Measurements from ENCODE around the gene LALBA.
"Not testable (repeated sequence)": the region's sequence is repeated elsewhere in the genome, so short reads cannot be mapped to it uniquely, and the experiment has no call there.

The LALBA gene

DNA sequence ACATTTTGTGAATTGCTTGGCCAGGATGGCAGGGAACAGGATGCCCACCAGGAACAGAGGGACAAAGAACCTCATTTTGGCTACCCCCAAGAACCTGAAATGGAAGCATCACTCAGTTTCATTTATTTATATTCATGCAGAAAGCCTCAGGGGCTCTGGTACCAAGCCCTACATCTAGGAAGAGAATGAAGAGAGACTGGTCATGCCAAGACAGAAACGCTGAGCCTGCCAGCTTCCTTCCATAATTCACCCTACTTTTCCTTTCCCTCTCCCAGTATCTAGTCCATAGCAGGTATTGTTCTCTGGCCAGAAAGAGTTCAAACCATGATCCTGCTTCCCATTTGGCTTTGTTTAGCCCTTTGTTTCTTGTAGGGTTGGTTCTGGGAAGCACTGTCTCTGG is at the start of gene LALBA:
Gene LALBA, minus strand, starts transcription at position 101 of the 400 bp plus-strand sequence. Its CDS starts 26 bp downstream, at position 75.
- Mint-ChIP-seq H3K4me1 (no peaks in the 10 kb centered on the region), H3K9me3 (no peaks in the 10 kb centered on the region), H3K4me3 (no peak within 1 kb of the TSS), H3K27me3 (peaks cover 6% of the 10 kb centered on the region), H3K27ac (no peak within 1 kb of the TSS), H3K36me3 (no peaks in the 10 kb centered on the region)

DNA sequence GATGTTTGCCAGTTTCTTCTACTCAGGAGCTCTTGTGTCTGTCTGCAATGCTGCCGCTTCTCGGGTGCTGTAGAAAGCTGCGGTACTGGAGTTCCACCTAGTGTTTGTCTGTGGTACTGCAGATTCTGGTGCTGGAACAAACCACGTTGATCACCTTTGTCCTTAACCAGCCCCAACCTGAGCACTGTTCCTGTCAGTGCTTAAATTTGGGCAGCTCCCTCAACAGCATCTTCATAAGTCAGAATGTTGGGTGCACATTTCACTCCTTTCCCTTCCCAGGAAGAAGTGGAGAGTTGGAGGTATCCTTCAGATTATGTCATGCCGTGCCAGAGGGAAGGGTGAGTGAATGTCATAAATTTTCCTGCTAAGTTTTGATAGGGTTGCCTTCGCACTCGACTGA is 48.7 kb upstream of the LALBA start:
- Mint-ChIP-seq H3K27me3 (peaks cover 14% of the 10 kb centered on the region), H3K27ac (no peak overlapping the region), H3K4me3 (no peak overlapping the region), H3K9me3 (peaks cover 8% of the 10 kb centered on the region), H3K4me1 (no peaks in the 10 kb centered on the region), H3K36me3 (no peaks in the 10 kb centered on the region)

DNA sequence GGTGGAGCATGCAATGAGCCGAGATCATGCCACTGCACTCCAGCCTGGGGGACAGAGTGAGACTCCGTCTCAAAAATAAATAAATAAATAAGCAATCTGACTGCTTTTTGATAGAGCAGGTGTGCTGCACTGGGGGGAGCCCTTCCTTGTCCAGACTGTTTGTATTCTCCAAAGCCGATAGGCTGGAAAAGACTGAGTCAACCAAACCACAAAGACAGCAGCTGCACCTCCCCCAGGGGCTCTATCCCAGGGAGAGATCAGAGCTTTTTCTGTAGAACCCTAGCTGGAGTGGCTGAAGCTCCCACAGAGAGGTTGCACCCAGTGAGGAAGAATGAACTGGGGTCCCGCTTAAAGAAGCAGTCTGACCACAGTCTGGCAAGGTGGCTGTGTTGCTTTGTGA is 45.8 kb upstream of the LALBA start:
- Mint-ChIP-seq H3K27ac (no peak overlapping the region), H3K4me1 (no peaks in the 10 kb centered on the region), H3K27me3 (peaks cover 21% of the 10 kb centered on the region), H3K4me3 (no peak overlapping the region), H3K36me3 (peaks cover 5% of the 10 kb centered on the region), H3K9me3 (peaks cover 21% of the 10 kb centered on the region)

DNA sequence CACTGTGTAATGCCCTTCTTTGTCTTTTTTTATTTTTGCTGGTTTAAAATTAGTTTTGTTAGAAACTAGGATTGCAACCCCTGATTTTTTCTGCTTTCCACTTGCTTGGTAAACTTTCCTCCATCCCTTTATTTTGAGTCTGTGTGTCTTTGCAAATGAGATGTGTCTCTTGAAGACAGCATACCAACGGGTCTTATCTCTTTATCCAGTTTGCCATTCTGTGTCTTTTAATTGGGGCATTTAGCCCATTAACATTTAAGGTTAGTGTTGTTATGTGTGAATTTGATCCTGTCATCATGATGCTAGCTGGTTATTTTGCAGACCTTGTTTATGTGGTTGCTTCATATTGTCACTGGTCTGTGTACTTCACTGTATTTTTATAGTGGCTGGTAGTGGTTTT is 43.5 kb upstream of the LALBA start:
- H3K9me3 Mint-ChIP-seq = peaks cover 25% of the 10 kb centered on the region
- peaks cover 16% of the 10 kb centered on the region for H3K27me3 Mint-ChIP-seq
- peaks cover 5% of the 10 kb centered on the region for H3K36me3 Mint-ChIP-seq
- no peak overlapping the region for H3K27ac Mint-ChIP-seq
- H3K4me3 Mint-ChIP-seq = no peak overlapping the region
- H3K4me1 Mint-ChIP-seq = no peaks in the 10 kb centered on the region

DNA sequence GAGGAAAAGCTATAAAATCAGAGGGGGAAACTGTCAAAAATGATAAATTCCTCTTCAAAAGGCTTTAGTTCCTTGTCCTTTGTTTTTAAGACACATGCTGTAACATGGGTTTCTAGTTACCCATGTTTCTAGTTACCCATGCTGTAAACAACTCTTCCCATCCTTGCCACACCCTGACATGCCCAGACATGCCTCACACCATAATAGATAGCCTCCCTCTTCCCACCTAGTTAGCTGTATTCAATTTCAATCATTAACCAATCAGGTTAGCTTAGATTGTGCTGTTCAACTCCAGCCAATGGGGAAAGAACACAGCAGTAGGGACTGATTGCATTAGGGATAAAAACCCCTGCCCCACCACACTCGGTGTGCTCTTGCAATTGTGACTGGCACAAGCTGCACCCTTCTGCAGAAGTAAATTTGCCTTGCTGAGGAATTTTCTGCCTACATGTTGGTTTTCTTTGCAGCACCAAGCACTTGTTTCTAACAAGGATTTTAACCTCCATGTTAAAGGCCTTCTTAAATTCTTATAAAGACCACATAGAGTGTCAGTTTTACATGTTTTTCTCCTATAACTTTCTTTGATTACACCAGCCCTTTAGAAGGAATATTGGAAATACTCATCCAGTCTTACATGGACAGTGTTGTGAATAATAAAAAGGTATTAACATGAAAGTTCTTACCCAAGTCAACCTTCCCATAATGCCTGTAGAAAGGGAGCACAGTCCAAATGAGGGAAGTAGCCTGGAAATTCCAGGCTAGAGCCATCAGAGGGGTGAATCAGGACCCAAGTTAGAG is 32.5 kb upstream of the LALBA start:
- no peaks in the 10 kb centered on the region for H3K27me3 Mint-ChIP-seq
- peaks cover 11% of the 10 kb centered on the region for H3K9me3 Mint-ChIP-seq
- H3K4me3 Mint-ChIP-seq = no peak overlapping the region
- H3K4me1 Mint-ChIP-seq = no peaks in the 10 kb centered on the region
- peaks cover 6% of the 10 kb centered on the region for H3K36me3 Mint-ChIP-seq
- H3K27ac Mint-ChIP-seq = no peak overlapping the region

DNA sequence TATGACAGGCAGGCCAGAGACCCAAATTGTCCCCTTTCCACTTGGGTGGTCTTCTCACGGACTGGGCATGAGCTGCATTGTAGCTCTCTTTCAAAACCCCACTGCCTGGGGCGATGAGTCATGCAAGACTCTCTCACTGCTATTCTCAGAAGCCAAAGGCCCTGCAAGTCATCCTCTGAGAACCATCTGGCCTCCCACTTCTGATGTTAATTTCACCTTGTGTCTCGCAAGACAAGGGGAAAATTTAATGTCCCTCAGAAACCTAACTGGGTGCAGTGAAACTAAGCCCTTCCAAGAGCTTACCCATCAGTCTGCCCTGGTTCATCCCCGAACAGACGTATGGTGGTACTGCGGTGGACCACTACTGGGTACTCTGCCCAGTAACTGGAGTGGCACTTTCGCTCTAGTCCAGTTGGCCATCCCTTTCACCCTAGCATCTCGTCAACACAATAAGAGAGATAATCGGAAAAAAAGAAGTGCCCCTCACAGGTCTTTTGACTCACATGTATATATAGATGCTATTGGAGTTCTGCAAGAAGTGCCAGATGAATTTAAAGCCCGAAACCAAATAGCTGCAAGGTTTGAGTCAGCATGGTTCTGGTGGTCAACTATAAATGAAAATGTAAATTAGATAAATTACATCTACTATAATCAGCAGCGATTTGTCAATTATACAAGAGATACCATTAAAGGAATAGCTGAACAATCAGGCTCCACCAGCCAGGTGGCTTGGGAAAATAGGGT is 31.3 kb upstream of the LALBA start:
- Mint-ChIP-seq H3K27me3 (peaks cover 1% of the 10 kb centered on the region), H3K36me3 (peaks cover 6% of the 10 kb centered on the region), H3K4me1 (no peaks in the 10 kb centered on the region), H3K9me3 (peaks cover 11% of the 10 kb centered on the region), H3K27ac (no peak overlapping the region), H3K4me3 (no peak overlapping the region)

DNA sequence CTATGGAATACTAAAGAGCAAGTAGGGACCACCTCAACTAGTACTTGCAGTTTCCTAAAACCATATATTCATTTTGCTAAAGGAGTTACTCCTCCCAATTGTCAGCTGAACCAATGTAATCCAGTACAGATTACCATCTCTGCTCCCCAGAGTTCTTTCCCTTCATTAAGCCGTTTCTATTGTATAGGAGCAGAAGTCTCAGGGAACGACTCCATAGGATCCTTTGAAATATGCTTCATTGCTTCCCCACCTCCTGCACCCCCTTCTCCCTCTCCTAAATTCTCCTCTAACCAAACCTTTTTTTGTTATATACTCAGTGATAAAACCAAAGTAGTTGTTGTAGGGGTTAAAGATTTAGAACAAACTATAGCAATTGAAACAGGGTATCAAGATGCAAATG is 30.7 kb upstream of the LALBA start:
- peaks cover 11% of the 10 kb centered on the region for H3K9me3 Mint-ChIP-seq
- H3K4me1 Mint-ChIP-seq = no peaks in the 10 kb centered on the region
- no peak overlapping the region for H3K4me3 Mint-ChIP-seq
- H3K27ac Mint-ChIP-seq = no peak overlapping the region
- peaks cover 1% of the 10 kb centered on the region for H3K27me3 Mint-ChIP-seq
- peaks cover 6% of the 10 kb centered on the region for H3K36me3 Mint-ChIP-seq

DNA sequence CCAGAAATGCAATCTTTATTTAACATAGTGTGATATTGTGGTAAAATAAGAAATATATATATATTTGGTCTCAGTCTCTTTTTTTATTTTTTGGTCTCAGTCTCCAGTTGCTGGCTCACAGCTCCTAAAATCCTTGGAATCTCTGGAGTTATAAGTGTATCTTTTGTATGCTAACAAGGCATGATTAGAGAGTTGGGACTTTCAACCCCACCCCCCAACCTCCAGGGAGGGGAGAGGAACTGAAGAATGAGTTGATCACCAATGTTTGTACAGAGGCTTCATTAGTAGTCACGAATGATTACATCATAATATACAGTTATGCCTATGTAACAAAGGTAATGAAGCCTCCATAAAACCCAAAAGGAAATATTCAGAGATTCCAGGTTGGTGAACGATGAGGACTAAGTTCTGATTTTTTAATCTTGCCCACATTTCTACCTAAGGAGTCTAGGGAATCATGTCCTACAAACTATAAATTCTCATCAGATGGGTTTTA is 22.8 kb upstream of the LALBA start:
- H3K9me3 Mint-ChIP-seq = no peaks in the 10 kb centered on the region
- peaks cover 7% of the 10 kb centered on the region for H3K27me3 Mint-ChIP-seq
- H3K4me1 Mint-ChIP-seq = no peaks in the 10 kb centered on the region

DNA sequence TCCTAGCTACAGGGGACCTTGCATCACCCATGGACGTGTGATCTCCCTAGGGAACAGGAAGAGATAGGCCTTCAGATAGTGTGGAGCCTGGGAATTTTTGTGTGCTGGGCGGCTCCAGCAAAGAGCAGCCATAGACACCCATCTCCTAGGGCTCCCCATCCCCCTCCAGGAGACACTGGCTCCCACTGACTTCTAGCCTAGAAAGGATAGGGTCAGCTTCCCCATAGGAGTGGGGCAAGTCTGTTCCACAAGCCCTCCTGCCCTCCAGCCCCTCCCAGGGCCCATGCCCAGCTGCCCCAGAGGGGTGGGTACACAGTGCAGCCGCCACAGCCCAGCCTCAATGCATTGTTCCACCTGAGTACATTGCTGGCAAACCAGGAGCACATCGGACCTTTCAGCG is 16.5 kb upstream of the LALBA start:
- peaks cover 15% of the 10 kb centered on the region for H3K27me3 Mint-ChIP-seq
- H3K36me3 Mint-ChIP-seq = no peaks in the 10 kb centered on the region
- H3K4me1 Mint-ChIP-seq = no peaks in the 10 kb centered on the region
- H3K9me3 Mint-ChIP-seq = no peaks in the 10 kb centered on the region
- H3K4me3 Mint-ChIP-seq = no peak overlapping the region
- H3K27ac Mint-ChIP-seq = no peak overlapping the region

More for the DNA sequence above, 22.8 kb upstream of the LALBA start:
- Mint-ChIP-seq H3K36me3 (no peaks in the 10 kb centered on the region), H3K4me3 (no peak overlapping the region), H3K27ac (no peak overlapping the region)

DNA sequence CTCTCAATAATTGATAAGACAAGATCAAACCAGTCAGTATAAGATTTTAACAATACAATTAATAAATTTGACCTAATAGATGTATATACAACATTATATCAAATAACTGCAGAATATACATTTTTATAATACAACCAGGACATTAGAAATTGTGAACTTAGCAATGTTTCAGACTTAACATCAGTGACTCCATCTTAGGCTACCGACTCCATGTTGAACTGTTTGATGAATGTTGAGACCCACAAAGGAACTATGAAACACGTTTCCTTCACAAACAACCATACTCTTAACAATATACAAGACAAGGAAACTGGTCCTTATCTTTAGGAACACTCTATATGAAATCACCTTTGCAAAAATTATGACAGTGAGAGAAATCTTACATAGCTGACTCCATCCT is 13.9 kb upstream of the LALBA start:
- Mint-ChIP-seq H3K27me3 (peaks cover 15% of the 10 kb centered on the region), H3K4me3 (no peak overlapping the region), H3K36me3 (no peaks in the 10 kb centered on the region), H3K27ac (no peak overlapping the region), H3K4me1 (peaks cover 6% of the 10 kb centered on the region), H3K9me3 (no peaks in the 10 kb centered on the region)

DNA sequence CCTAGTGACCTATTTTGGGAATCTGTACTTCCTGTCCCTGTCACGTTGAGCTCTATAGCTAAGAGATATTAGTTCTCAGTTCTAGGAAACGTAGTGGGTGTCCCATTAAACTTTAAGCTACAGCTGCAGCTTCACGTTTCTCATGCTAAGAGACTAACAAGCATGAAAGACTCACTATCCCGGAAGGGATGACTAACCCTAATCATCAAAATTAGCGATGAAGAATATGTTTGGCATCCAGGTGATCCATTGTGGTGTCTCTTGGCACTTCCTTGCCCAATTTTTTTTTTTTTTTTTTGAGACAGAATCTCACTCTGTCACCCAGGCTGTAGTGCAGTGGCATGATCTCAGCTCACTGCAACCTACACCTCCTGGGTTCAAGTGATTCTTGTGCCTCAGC is 11.0 kb upstream of the LALBA start:
- Mint-ChIP-seq H3K27me3 (peaks cover 8% of the 10 kb centered on the region), H3K4me1 (peaks cover 6% of the 10 kb centered on the region), H3K27ac (no peak overlapping the region), H3K36me3 (no peaks in the 10 kb centered on the region), H3K4me3 (no peak overlapping the region), H3K9me3 (no peaks in the 10 kb centered on the region)

DNA sequence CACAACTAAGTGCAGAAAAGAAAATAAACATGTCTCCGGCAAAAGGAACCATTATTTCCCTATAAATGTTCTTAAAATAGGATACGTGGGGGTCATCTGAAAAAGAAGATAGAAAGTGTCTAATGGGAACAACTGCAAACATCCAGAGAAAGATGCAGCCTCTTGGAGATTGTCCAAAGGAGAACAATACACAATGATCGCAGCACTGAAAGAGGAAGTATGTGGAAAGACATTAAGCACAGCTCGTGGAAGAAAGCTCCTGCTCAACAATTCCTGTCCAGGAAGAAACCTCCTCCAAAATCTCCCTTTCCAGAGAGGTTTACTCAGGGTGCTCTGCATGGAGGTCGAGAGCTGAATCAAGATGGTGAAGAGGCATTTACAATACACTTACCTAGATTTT is 2.5 kb upstream of the LALBA start:
- Mint-ChIP-seq H3K4me3 (no peak overlapping the region), H3K9me3 (no peaks in the 10 kb centered on the region), H3K4me1 (no peaks in the 10 kb centered on the region), H3K36me3 (no peaks in the 10 kb centered on the region), H3K27ac (no peak overlapping the region), H3K27me3 (peaks cover 8% of the 10 kb centered on the region)

DNA sequence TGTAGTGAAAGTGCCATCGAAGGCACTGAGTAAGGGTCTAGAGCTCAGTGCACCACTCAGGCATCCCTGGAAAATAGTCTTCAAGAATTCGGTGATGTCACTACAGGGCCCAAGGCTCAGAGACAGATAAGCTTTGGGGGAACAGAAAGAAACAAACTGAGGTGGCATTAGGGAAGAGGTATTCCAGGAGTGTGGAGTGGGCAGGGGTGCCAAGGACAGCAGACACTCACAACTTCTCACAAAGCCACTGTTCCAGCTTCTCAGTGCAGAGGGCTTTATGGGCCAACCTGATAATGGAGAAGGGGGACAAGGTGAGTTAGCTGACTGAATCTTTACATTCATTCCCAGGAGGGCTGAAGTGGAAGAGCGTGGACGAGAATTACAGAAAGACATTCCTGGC is 2.1 kb downstream of the LALBA start:
- no peaks in the 10 kb centered on the region for H3K9me3 Mint-ChIP-seq
- H3K27me3 Mint-ChIP-seq = peaks cover 2% of the 10 kb centered on the region
- no peak overlapping the region for H3K27ac Mint-ChIP-seq
- no peaks in the 10 kb centered on the region for H3K36me3 Mint-ChIP-seq
- H3K4me1 Mint-ChIP-seq = no peaks in the 10 kb centered on the region
- no peak overlapping the region for H3K4me3 Mint-ChIP-seq

DNA sequence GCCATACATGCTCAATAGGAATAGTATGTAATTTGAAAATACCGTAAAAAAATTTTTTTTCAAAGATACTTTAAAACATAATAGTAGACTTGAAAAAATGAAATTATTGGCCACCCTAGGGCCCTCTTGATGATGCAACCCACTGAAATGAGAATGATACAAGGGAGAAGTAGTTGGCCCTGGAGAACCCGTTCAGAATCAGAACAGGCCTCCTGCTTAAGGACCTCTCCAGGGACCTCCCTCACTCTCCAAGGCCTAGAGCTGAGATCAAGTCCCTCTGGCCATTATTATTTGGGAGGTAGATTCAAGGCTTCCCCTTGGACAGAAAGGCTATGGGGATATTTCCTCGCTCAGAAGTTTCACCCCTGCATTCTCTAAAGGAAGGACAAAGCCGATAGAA is 11.9 kb downstream of the LALBA start:
- no peaks in the 10 kb centered on the region for H3K36me3 Mint-ChIP-seq
- H3K27me3 Mint-ChIP-seq = no peaks in the 10 kb centered on the region
- H3K27ac Mint-ChIP-seq = no peak overlapping the region
- H3K9me3 Mint-ChIP-seq = no peaks in the 10 kb centered on the region
- H3K4me3 Mint-ChIP-seq = no peak overlapping the region
- peaks cover 1% of the 10 kb centered on the region for H3K4me1 Mint-ChIP-seq

DNA sequence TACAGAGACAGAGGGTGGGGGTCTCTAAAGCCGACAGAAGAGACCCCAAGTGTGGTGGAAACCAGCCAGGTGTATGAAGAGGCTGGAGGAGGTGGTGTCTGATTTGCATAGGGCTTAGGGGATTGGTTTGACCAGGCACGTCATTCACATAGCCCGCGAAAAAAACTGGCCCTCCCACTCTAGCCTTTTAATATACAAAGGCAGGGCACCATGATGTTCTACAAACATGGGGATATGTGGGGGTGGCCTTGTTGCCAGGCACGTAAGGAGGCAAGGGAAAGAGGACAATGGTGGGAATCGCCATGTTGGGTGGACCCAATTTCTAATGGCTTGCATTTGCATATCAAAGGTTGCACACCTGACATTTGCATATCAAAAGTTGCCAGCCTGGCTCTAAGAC is 13.2 kb downstream of the LALBA start:
- H3K36me3 Mint-ChIP-seq = no peaks in the 10 kb centered on the region
- no peak overlapping the region for H3K4me3 Mint-ChIP-seq
- H3K27ac Mint-ChIP-seq = no peak overlapping the region
- H3K9me3 Mint-ChIP-seq = no peaks in the 10 kb centered on the region
- H3K27me3 Mint-ChIP-seq = no peaks in the 10 kb centered on the region
- peaks cover 7% of the 10 kb centered on the region for H3K4me1 Mint-ChIP-seq

DNA sequence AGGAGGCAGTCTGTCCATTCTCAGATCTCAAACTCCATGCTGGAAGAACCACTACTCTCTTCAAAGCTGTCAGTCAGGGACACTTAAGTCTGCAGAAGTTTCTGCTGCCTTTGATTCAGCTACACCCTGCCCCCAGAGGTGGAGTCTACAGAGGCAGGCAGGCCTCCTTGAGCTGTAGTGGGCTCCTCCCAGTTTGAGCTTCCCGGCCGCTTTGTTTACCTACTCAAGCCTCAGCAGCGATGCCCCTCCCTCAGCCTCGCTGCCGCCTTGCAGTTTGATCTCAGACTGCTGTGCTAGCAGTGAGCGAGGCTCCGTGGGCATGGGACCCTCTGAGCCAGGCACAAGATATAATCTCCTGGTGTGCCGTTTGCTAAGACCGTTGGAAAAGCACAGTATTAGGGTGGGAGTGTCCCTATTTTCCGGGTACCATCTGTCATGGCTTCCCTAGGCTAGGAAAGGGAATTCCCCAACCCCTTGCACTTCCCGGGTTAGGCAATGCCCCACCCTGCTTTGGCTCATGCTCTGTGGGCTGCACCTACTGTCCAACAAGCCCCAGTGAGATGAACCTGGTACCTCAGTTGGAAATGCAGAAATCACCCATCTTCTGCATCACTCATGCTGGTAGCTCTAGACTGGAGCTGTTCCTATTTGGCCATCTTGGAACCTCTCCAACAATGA is 16.0 kb downstream of the LALBA start:
- H3K4me3 Mint-ChIP-seq, H3K27ac Mint-ChIP-seq, H3K4me1 Mint-ChIP-seq, H3K27me3 Mint-ChIP-seq, H3K36me3 Mint-ChIP-seq, H3K9me3 Mint-ChIP-seq: not testable (repeated sequence)
